ENCODE data around the gene GFY. TPM values are rescaled to one million over a fixed set of nuclear protein-coding genes. Genes with fewer than 3 reads are reported as not detected.
"Not testable (repeated sequence)": the region's sequence is repeated elsewhere in the genome, so short reads cannot be mapped to it uniquely, and the experiment has no call there.

Gene GFY
- total RNA-seq, 6 experiments from 2014 or later, result not detected

DNA sequence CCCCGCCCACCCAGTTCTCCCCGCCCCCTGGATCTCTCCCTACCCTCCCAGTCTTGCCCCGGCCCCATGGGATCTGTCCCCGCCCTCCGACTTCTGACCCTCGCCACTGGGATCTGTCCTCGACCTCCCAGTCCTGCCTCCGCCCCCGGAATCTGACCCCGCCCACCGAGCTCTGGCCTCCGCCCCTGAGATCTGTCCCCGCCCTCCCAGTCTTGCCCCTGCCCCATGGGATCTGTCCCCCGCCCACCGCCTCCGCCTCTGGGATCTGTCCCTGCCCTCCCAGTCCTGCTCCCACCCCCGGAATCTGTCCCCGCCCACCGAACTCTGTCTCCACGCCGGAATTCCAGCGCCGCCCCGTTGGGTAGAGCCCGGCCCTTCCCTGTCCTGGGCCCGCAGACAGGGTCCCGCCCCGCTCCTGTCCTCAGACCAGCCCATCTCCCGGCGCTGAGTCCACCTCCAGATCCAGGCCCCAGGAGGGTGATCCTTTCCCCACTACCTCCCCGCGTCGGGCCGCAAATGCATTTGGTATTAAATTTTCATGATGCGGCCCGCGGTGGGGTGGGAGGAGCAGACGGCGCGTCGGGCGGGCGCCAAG lies 17.7 kb downstream of the GFY start:
- Histone ChIP-seq H3K27ac (peak overlapping the region; percentile 2 to 40 (median 35)), H3K4me1 (no peaks in the 10 kb centered on the region), H3K36me3 (peaks cover 0 to 3% (median 2%) of the 10 kb centered on the region in 4 donors), H3K9me3 (no peaks in the 10 kb centered on the region), H3K27me3 (no peaks in the 10 kb centered on the region), H3K4me3 (peak overlapping the region; percentile 70 to 80 (median 76))
- 4% methylated on average over 29 of the region's 43 CpGs for WGBS (ENCODE audit: insufficient coverage, low coverage, low lambda C conversion rate, missing lambda C conversion rate)
- TF ChIP-seq POLR2A (IDR thresholded peaks at IDR 0.05), result peak; percentile 28
- TF ChIP-seq CTCF (IDR thresholded peaks at IDR 0.05), result no peak
- intact Hi-C loops (cut with DNase I), result loop anchor here in 1 of 2 donors (2.0 kb wide), 1 partner anchor 50 kb away; no protein-coding TSS in a partner anchor
- ATAC-seq (peak; percentile 71 to 83 (median 79)), DNase-seq (peak; percentile 95 to 97 (median 97))

GRCh38 chr19:49443366-49444099 lies 18.3 kb downstream of the GFY start:
- TF ChIP-seq CTCF (IDR thresholded peaks at IDR 0.05) (peak; percentile 73 to 83 (median 77)), POLR2A (IDR thresholded peaks at IDR 0.05) (peak; percentile 13)
- H3K9me3 ChIP-seq, result no peaks in the 10 kb centered on the region
- 0% methylated on average over 17 of the region's 47 CpGs for WGBS (ENCODE audit: insufficient coverage, low coverage, low lambda C conversion rate, missing lambda C conversion rate)
- H3K27me3 ChIP-seq, result no peaks in the 10 kb centered on the region
- H3K4me1 ChIP-seq, result no peaks in the 10 kb centered on the region
- peak; percentile 94 for DNase-seq
- H3K36me3 ChIP-seq, result peaks cover 0 to 3% (median 2%) of the 10 kb centered on the region in 4 donors
- ATAC-seq, result peak; percentile 79 to 93 (median 88)
- H3K4me3 ChIP-seq, result peak overlapping the region; percentile 70 to 80 (median 76)
- intact Hi-C loops (cut with DNase I), result loop anchor here in 1 of 2 donors (2.0 kb wide), 1 partner anchor 51 kb away; no protein-coding TSS in a partner anchor
- H3K27ac ChIP-seq, result peak overlapping the region; percentile 2 to 40 (median 35)

- H3K27ac ChIP-seq; H3K4me1 ChIP-seq; intact Hi-C loops (cut with DNase I); H3K9me3 ChIP-seq; H3K4me3 ChIP-seq; ATAC-seq; H3K27me3 ChIP-seq; DNase-seq; H3K36me3 ChIP-seq: not testable (repeated sequence)
- 63% methylated on average over 4 of the region's 5 CpGs for WGBS (ENCODE audit: insufficient coverage, low coverage, low lambda C conversion rate, missing lambda C conversion rate)
Observed at GRCh38 chr19:49444100-49444700, 19.0 kb downstream of the GFY start.

DNA sequence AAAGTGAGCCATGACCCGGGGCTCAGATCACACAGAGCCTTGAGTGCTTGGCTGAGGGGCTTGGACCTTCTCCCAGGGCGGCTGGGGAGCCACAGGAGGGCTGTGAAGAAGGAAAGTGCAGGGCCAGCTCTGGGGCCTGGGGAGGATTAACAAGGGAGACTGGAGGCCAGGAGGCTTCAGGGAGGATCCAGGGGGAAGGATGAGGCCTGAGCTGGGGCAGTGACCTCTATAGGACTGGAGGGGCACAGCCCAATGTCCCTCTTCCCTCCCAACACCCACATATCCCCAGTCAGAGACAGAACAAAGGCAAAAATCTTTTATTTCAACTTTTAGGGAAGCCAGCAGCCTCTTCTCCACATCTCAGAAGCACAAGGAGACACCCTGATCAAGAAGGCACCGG lies 20.8 kb downstream of the GFY start:
- no peak for DNase-seq
- H3K9me3 ChIP-seq, result no peaks in the 10 kb centered on the region
- no peaks in the 10 kb centered on the region for H3K27me3 ChIP-seq
- no peak overlapping the region for H3K27ac ChIP-seq
- TF ChIP-seq CTCF (IDR thresholded peaks at IDR 0.05) (no peak), POLR2A (IDR thresholded peaks at IDR 0.05) (no peak)
- peaks cover 0 to 3% (median 2%) of the 10 kb centered on the region in 4 donors for H3K36me3 ChIP-seq
- peaks cover 0 to 8% (median 0%) of the 10 kb centered on the region in 4 donors for H3K4me1 ChIP-seq
- ATAC-seq, result no peak
- 88% methylated on average over 1 of the region's 3 CpGs for WGBS (ENCODE audit: insufficient coverage, low coverage, low lambda C conversion rate, missing lambda C conversion rate)
- no peak overlapping the region for H3K4me3 ChIP-seq
- intact Hi-C loops (cut with DNase I), result no loop called here

All from right lobe of liver (tissue), 6 donors.